Gastroesophageal sphincter (tissue), 3 donors: ENCODE data around the gene ANXA4.

ENCODE experiments used
- EP300 ChIP-seq: sonication (generic); formaldehyde crosslinking; IDR thresholded peaks from one replicate; pipeline ENCODE4 v1.6.1; 2017; ENCODE audit warnings: antibody characterized with exemption, mild to moderate bottlenecking
- POLR2A ChIP-seq, 2 donors: fragments of 450-650 bp; IDR thresholded peaks; one replicate each; pipeline ENCODE4 v1.6.1; 2017; ENCODE audit warnings: antibody characterized with exemption in 2 of 2, mild to moderate bottlenecking in 2 of 2, moderate library complexity in 1 of 2
- POLR2AphosphoS5 ChIP-seq: sonication (generic); formaldehyde crosslinking; IDR thresholded peaks from one replicate; pipeline ENCODE4 v1.6.1; 2017; ENCODE audit warnings: antibody characterized with exemption
- TF ChIP-seq, protein P1 (sequence below), 4 experiments: fragments of 200-600 bp in 2 of 4; fragments of 450-650 bp in 2 of 4; sonication (generic) in 1 of 4; IDR thresholded peaks; one replicate each; pipeline ENCODE4 v1.5.1; 2017 to 2019; ENCODE audit warnings: antibody characterized with exemption in 4 of 4, mild to moderate bottlenecking in 2 of 4, moderate library complexity in 2 of 4

DNA sequence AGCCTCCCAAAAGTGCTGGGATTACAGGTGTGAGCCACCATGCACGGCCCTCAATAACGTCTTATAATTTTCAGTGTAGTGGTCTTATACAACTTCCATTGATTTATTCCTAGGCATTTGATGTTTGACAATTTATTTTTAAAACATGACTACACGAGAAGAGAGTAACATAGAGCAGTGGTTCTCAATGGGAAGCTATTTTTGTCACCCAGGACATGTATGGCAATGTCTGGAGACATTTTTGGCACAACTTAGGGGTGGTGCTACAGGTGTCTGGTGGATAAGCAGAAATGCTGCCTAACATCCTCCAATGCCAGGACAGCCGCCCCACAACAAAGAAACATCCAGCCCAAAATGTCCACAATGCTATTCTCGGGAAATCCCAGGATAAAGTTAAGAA is 12.7 kb upstream of the ANXA4 start:
- TF ChIP-seq POLR2AphosphoS5 = no peak
- TF ChIP-seq, protein P1, sequence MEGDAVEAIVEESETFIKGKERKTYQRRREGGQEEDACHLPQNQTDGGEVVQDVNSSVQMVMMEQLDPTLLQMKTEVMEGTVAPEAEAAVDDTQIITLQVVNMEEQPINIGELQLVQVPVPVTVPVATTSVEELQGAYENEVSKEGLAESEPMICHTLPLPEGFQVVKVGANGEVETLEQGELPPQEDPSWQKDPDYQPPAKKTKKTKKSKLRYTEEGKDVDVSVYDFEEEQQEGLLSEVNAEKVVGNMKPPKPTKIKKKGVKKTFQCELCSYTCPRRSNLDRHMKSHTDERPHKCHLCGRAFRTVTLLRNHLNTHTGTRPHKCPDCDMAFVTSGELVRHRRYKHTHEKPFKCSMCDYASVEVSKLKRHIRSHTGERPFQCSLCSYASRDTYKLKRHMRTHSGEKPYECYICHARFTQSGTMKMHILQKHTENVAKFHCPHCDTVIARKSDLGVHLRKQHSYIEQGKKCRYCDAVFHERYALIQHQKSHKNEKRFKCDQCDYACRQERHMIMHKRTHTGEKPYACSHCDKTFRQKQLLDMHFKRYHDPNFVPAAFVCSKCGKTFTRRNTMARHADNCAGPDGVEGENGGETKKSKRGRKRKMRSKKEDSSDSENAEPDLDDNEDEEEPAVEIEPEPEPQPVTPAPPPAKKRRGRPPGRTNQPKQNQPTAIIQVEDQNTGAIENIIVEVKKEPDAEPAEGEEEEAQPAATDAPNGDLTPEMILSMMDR (IDR thresholded peaks at IDR 0.05) = no peak
- no peak for TF ChIP-seq EP300
- no peak for TF ChIP-seq POLR2A (IDR thresholded peaks at IDR 0.05)
